CD8-positive, alpha-beta memory T cell (primary cell): Measurements from ENCODE around the gene MAP3K12. TPM values are rescaled to one million over a fixed set of nuclear protein-coding genes. Genes with fewer than 3 reads are reported as not detected.

Source experiments
- CTCF ChIA-PET: fragments of 350-600 bp; sonication (Branson Sonifier 250); formaldehyde crosslinking; loops from one replicate; lab custom pipeline; 2021; ENCODE audit warnings: antibody characterized with exemption; lab: Charles Lee
- POLR2A ChIA-PET: fragments of 350-600 bp; sonication (Branson Sonifier 250); formaldehyde crosslinking; loops from one replicate; lab custom pipeline; 2021; ENCODE audit warnings: antibody characterized with exemption; lab: Charles Lee
- DNase-seq, 5 donors: peaks; one replicate each; pipeline versions ENCODE4 v3.0.0 to v3.0.0-alpha.2; 2020 to 2022; ENCODE audit warnings: mixed read lengths in 1 of 5
- H3K27ac ChIP-seq: one replicate; pipeline ENCODE4 v1.7.0; 2013; ENCODE audit warnings: low read depth, mild to moderate bottlenecking, low read length, moderate library complexity
- H3K27me3 ChIP-seq: 2 replicates; pipeline ENCODE4 v1.7.0; 2013; ENCODE audit warnings: low read length, mild to moderate bottlenecking; ENCODE audit not compliant: insufficient read depth, poor library complexity, severe bottlenecking
- H3K36me3 ChIP-seq: 2 replicates; pipeline ENCODE4 v1.7.0; 2013; ENCODE audit warnings: mild to moderate bottlenecking, low read length, moderate library complexity; ENCODE audit not compliant: insufficient read depth
- H3K4me1 ChIP-seq: 2 replicates; pipeline ENCODE4 v1.7.0; 2013; ENCODE audit warnings: mild to moderate bottlenecking, low read length, moderate library complexity; ENCODE audit not compliant: insufficient read depth
- H3K4me3 ChIP-seq: 2 replicates; pipeline ENCODE4 v1.7.0; 2013; ENCODE audit warnings: mild to moderate bottlenecking, low read length
- H3K9me3 ChIP-seq: 2 replicates; pipeline ENCODE4 v1.7.0; 2013; ENCODE audit warnings: mild to moderate bottlenecking, low read length
- H3K27ac Mint-ChIP-seq, 8 donors: one replicate each; pipeline ENCODE4 v1.8.0; 2020 to 2021; ENCODE audit warnings: mixed read lengths in 8 of 8, mild to moderate bottlenecking in 6 of 8, inconsistent platforms in 3 of 8, moderate library complexity in 3 of 8
- H3K27me3 Mint-ChIP-seq, 2 donors: one replicate each; pipeline ENCODE4 v1.8.0; 2020 to 2021; ENCODE audit warnings: mixed read lengths in 2 of 2, mild to moderate bottlenecking in 1 of 2, moderate library complexity in 1 of 2
- H3K36me3 Mint-ChIP-seq, 3 donors: one replicate each; pipeline ENCODE4 v1.8.0; 2020 to 2021; ENCODE audit warnings: mixed read lengths in 3 of 3, inconsistent platforms in 1 of 3, mild to moderate bottlenecking in 1 of 3
- H3K4me1 Mint-ChIP-seq, 3 donors: one replicate each; pipeline ENCODE4 v1.8.0; 2020 to 2021; ENCODE audit warnings: mixed read lengths in 3 of 3, inconsistent platforms in 1 of 3, mild to moderate bottlenecking in 1 of 3
- H3K4me3 Mint-ChIP-seq, 7 donors: one replicate each; pipeline ENCODE4 v1.8.0; 2020 to 2021; ENCODE audit warnings: mixed read lengths in 7 of 7, mild to moderate bottlenecking in 6 of 7, moderate library complexity in 4 of 7, inconsistent platforms in 2 of 7
- H3K9me3 Mint-ChIP-seq, 5 donors: one replicate each; pipeline ENCODE4 v1.8.0; 2020 to 2022; ENCODE audit warnings: mixed read lengths in 5 of 5, mild to moderate bottlenecking in 3 of 5, moderate library complexity in 2 of 5, inconsistent platforms in 1 of 5
- polyA plus RNA-seq: library from polyadenylated mRNA; unstranded; fragments of 300-500 nt; fragmentation: Illumina TruSeq; gene quantifications from one replicate; pipeline ENCODE4 v1.2.3, GENCODE V29; 2021
- total RNA-seq, 2 experiments: library from RNA; stranded (reverse); gene quantifications; one replicate each; pipeline ENCODE4 v1.2.3, GENCODE V29; 2021

Gene MAP3K12
- total and polyA plus RNA-seq, 3 experiments from 2014 or later, result 6.9 to 11.9 (median 11.9) TPM

DNA sequence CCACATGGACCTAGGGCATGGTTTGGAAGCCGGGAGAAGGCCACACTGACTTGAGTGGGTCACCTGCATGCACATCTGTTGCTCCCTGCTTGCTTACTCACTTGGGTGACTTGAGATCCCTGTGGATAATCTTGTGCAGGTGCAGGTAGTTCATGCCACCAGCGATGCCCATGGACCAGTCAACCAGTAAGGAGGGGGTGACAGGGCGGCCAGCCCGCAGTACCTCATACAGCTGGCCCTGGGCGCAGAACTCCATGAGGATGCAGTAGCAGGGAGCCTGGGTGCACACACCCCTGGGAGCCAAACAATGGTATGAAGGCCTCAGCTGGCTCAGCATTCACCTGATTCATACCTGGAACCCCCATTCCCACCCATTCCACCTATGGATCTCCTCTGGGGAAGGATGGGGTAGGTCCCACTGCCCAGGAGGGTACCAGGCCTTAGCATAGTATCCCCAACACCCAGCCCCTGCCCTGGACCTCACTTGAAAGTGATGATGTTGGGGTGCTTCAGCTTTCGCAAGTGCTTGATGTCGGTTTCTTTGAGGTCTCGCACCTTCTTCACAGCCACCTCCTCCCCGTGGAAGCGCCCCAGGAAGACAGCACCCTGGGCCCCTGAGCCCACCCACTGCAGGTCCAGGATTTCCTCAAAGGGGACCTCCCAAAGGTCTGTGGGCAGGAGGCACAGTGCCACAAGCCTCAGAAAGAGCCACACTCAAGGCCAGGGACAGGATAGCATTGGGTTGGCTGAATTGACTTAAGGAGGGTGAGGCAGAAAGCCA, 13.1 kb downstream of the MAP3K12 start:
- H3K9me3 ChIP-seq, result no peaks in the 10 kb centered on the region
- H3K27ac ChIP-seq, result no peak overlapping the region
- no peak for DNase-seq
- H3K36me3 ChIP-seq, result peaks cover 27% of the 10 kb centered on the region
- peaks cover 8 to 29% (median 10%) of the 10 kb centered on the region in 3 donors for H3K4me1 Mint-ChIP-seq
- H3K9me3 Mint-ChIP-seq, result no peaks in the 10 kb centered on the region
- H3K36me3 Mint-ChIP-seq, result peaks cover 0 to 58% (median 6%) of the 10 kb centered on the region in 3 donors
- no peaks in the 10 kb centered on the region for H3K4me1 ChIP-seq
- ChIA-PET CTCF (interaction anchor here (0.7 kb wide), 1 partner anchor 134 kb away, joined by 3 read pairs; no protein-coding TSS in a partner anchor), POLR2A (no interaction called here)
- H3K4me3 Mint-ChIP-seq, result peak overlapping the region in 1 of 7 donors; percentile 43
- no peak overlapping the region for H3K4me3 ChIP-seq
- H3K27ac Mint-ChIP-seq, result peak overlapping the region; percentile 61 to 82 (median 65)
- H3K27me3 ChIP-seq, result no peaks in the 10 kb centered on the region
- no peaks in the 10 kb centered on the region for H3K27me3 Mint-ChIP-seq

DNA sequence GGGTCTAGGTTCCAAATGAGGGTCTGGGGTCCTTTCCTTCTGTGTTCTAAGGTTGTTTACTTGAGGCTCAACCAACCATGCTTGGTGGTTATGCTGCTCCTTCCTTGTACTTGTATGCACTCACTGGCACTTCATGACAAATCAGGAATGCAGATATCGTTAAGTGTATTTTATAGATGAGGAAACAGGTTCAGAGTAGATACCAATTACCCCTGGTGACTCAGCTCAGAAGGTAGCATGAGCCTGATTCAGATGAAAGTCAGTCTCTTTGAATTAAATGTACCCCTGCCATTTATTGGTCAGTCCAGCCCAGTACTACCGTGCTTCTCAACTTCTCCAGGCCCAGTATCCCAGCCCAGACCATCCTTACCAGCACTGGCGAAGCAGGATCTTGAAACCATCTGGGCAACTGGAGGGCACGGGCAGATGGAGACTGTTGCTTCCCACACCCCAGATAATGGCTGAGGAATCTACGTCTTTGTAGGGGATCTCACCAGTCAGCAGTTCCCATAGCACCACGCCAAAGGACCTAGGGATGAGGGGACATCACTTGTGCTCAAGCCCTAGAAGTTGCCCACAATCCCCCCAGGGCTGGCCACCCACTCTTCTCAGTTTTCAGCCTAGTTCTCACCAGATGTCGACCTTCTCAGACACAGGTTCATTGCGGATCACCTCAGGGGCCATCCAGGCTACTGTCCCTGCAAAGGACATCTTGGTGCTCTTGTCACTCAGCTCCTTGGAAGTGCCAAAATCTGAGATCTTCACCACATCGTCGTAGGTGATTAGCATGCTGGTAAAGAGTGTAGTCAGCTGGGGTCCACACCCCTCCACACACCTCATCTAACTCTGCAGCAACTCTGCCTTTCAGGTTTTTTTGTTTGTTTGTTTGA, 14.3 kb downstream of the MAP3K12 start:
- H3K27me3 Mint-ChIP-seq, result no peaks in the 10 kb centered on the region
- Histone ChIP-seq H3K9me3 (no peaks in the 10 kb centered on the region), H3K27me3 (no peaks in the 10 kb centered on the region), H3K4me3 (no peak overlapping the region), H3K4me1 (no peaks in the 10 kb centered on the region), H3K27ac (no peak overlapping the region), H3K36me3 (peaks cover 33% of the 10 kb centered on the region)
- peak overlapping the region in 1 of 7 donors; percentile 59 for H3K4me3 Mint-ChIP-seq
- CTCF ChIA-PET, result no interaction called here
- no peak for DNase-seq
- H3K36me3 Mint-ChIP-seq, result peaks cover 0 to 68% (median 6%) of the 10 kb centered on the region in 3 donors
- H3K4me1 Mint-ChIP-seq, result peaks cover 8 to 26% (median 10%) of the 10 kb centered on the region in 3 donors
- H3K27ac Mint-ChIP-seq, result peak overlapping the region in 3 of 8 donors; percentile 35 to 84 (median 71)
- POLR2A ChIA-PET, result no interaction called here
- H3K9me3 Mint-ChIP-seq, result no peaks in the 10 kb centered on the region

GRCh38 chr12:53483979-53484377, 15.3 kb downstream of the MAP3K12 start:
- no peak for DNase-seq
- peak overlapping the region in 6 of 8 donors; percentile 10 to 81 (median 64) for H3K27ac Mint-ChIP-seq
- peaks cover 0 to 76% (median 7%) of the 10 kb centered on the region in 3 donors for H3K36me3 Mint-ChIP-seq
- H3K9me3 Mint-ChIP-seq, result no peaks in the 10 kb centered on the region
- H3K27ac ChIP-seq, result no peak overlapping the region
- peaks cover 43% of the 10 kb centered on the region for H3K36me3 ChIP-seq
- H3K4me1 ChIP-seq, result no peaks in the 10 kb centered on the region
- H3K4me1 Mint-ChIP-seq, result peaks cover 6 to 24% (median 8%) of the 10 kb centered on the region in 3 donors
- POLR2A ChIA-PET, result no interaction called here
- no peak overlapping the region for H3K4me3 ChIP-seq
- H3K27me3 ChIP-seq, result no peaks in the 10 kb centered on the region
- CTCF ChIA-PET, result interaction anchor here (1.5 kb wide), 1 partner anchor 25 kb away, joined by 6 read pairs; no protein-coding TSS in a partner anchor
- H3K9me3 ChIP-seq, result no peaks in the 10 kb centered on the region
- peak overlapping the region in 1 of 7 donors; percentile 36 for H3K4me3 Mint-ChIP-seq
- no peaks in the 10 kb centered on the region for H3K27me3 Mint-ChIP-seq

- peak overlapping the region in 6 of 8 donors; percentile 10 to 81 (median 56) for H3K27ac Mint-ChIP-seq
- Histone ChIP-seq H3K4me3 (no peak overlapping the region), H3K27me3 (no peaks in the 10 kb centered on the region), H3K9me3 (no peaks in the 10 kb centered on the region), H3K27ac (no peak overlapping the region), H3K4me1 (no peaks in the 10 kb centered on the region), H3K36me3 (peaks cover 48% of the 10 kb centered on the region)
- H3K4me3 Mint-ChIP-seq, result no peak overlapping the region
- no peaks in the 10 kb centered on the region for H3K27me3 Mint-ChIP-seq
- H3K36me3 Mint-ChIP-seq, result peaks cover 0 to 81% (median 7%) of the 10 kb centered on the region in 3 donors
- no peak for DNase-seq
- no peaks in the 10 kb centered on the region for H3K9me3 Mint-ChIP-seq
- POLR2A ChIA-PET, result interaction anchor here (0.7 to 1.4 kb wide), 3 partner anchors 10 to 68 kb away, joined by 3 to 6 read pairs (median 4); no protein-coding TSS in a partner anchor
- peaks cover 6 to 24% (median 8%) of the 10 kb centered on the region in 3 donors for H3K4me1 Mint-ChIP-seq
- CTCF ChIA-PET, result interaction anchor here (0.7 to 1.9 kb wide), 4 partner anchors 8 to 25 kb away, joined by 3 to 7 read pairs (median 4); partner anchors contain the start of gene TARBP2
These were observed 15.9 kb downstream of the MAP3K12 start for GRCh38 chr12:53483225-53483978.

DNA sequence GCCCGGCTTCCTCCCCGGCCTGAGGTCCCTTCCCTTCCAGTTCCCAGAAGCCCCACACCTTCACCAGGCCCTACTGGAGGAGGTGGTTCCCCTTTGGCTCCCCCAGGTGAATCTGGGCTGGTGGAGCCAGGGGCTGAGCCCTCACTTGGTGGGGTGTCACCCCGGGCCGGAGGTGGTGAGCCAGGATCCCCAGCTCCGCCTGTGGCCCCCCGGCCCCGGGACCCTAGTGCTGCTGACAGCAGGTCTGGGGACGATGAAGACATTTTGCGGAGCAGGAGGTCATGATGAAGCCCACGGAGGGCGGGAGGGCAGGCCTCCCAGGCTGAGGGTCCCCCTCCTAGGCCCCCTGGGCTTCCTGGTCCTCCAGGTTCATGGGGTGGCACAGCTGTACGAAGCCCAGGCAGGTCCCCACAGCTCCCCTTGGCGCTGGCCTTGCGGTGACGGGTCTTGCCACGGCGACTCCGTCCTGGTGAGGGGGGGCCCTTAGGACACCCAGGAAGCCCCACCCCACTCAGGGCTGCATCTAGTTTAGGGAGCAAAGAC, 16.6 kb downstream of the MAP3K12 start:
- DNase-seq, result no peak
- H3K36me3 Mint-ChIP-seq, result peaks cover 0 to 84% (median 7%) of the 10 kb centered on the region in 3 donors
- H3K4me1 Mint-ChIP-seq, result peaks cover 6 to 25% (median 7%) of the 10 kb centered on the region in 3 donors
- no peak overlapping the region for H3K27ac Mint-ChIP-seq
- ChIA-PET CTCF (interaction anchor here (0.7 to 1.9 kb wide), 6 partner anchors 9 to 26 kb away, joined by 3 to 7 read pairs (median 4); partner anchors contain the start of gene TARBP2), POLR2A (interaction anchor here (1.1 to 1.4 kb wide), 2 partner anchors 11 to 26 kb away, joined by 4 to 6 read pairs; no protein-coding TSS in a partner anchor)
- Histone ChIP-seq H3K27ac (no peak overlapping the region), H3K4me3 (no peak overlapping the region), H3K9me3 (no peaks in the 10 kb centered on the region), H3K27me3 (no peaks in the 10 kb centered on the region), H3K36me3 (peaks cover 48% of the 10 kb centered on the region), H3K4me1 (no peaks in the 10 kb centered on the region)
- no peaks in the 10 kb centered on the region for H3K9me3 Mint-ChIP-seq
- H3K4me3 Mint-ChIP-seq, result no peak overlapping the region
- H3K27me3 Mint-ChIP-seq, result no peaks in the 10 kb centered on the region

DNA sequence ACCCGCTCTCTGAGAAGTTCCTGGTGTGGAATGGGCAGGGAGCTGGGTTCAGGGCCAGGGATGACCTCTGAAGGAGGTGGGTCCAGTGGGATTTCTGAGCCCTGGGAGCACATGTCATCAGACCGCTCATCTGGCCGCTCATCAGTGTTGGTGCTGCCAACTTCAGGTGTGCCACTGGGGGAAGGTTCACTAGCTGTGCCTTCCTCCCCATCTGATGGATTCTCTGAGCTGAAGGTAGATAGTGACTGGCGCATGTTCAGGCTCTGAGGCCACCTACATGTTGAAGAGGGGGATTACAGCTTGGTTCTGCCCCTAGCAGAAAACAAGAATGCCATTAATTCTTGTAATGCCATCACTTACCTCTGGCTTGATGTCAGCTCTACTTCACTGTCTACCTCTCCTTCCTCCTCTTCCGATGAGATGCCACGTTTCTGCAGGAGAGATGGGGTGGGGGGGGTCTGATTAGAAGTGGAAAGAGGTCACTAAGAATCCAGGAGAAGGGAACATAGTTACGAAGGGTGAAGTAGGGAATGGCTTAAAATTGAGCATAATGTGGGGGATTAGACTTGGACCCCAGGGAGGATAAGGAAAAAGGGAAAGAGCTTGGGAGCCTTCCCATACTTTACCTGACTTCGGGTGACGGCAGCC, 17.2 kb downstream of the MAP3K12 start:
- ChIA-PET CTCF (interaction anchor here (0.9 to 1.9 kb wide), 9 partner anchors 8 to 161 kb away, joined by 3 to 7 read pairs (median 4); partner anchors contain the start of gene AAAS), POLR2A (interaction anchor here (1.1 to 1.4 kb wide), 2 partner anchors 12 to 26 kb away, joined by 4 to 6 read pairs; no protein-coding TSS in a partner anchor)
- Histone ChIP-seq H3K36me3 (peaks cover 50% of the 10 kb centered on the region), H3K9me3 (no peaks in the 10 kb centered on the region), H3K27me3 (no peaks in the 10 kb centered on the region), H3K27ac (no peak overlapping the region), H3K4me3 (no peak overlapping the region), H3K4me1 (no peaks in the 10 kb centered on the region)
- DNase-seq, result no peak
- H3K4me1 Mint-ChIP-seq, result peaks cover 5 to 24% (median 6%) of the 10 kb centered on the region in 3 donors
- H3K27ac Mint-ChIP-seq, result peak overlapping the region in 6 of 8 donors; percentile 7 to 88 (median 58)
- peaks cover under 1 to 84% (median 7%) of the 10 kb centered on the region in 3 donors for H3K36me3 Mint-ChIP-seq
- peak overlapping the region in 2 of 7 donors; percentile 2 to 51 for H3K4me3 Mint-ChIP-seq
- H3K27me3 Mint-ChIP-seq, result no peaks in the 10 kb centered on the region
- no peaks in the 10 kb centered on the region for H3K9me3 Mint-ChIP-seq
